Measurements from ENCODE around the gene GPX8.

- TF ChIP-seq CTCF (IDR thresholded peaks at IDR 0.05) (no peak), ZFX (IDR thresholded peaks at IDR 0.05; ENCODE audit: borderline replicate concordance) (no peak)
These were observed 11.5 kb downstream of the GPX8 start for GRCh38 chr5:55171471-55171870.

Measured in 22Rv1 (cell line).